Measurements from ENCODE around the gene PRDM10.

- TF ChIP-seq CTCF (IDR thresholded peaks at IDR 0.05 in 8 of 11, conservative IDR thresholded peaks at IDR 0.05 in 3 of 11) = no peak
- no peak for TF ChIP-seq POLR2AphosphoS5 (IDR thresholded peaks at IDR 0.05)
- no peak for TF ChIP-seq POLR2A (IDR thresholded peaks at IDR 0.05)
Measured at GRCh38 chr11:129880311-129880710, 122.3 kb downstream of the PRDM10 start.
